HG03354 (cell line): ENCODE measurements around the gene KCNE3.
A peak's percentile ranks its signal among the peaks of the same experiment; 100 is the strongest.

ENCODE experiments used
- ATAC-seq: cut with Tn5 transposase; IDR thresholded peaks from one replicate; pipeline ENCODE4 v1.9.1; 2021; ENCODE audit warnings: mild to moderate bottlenecking; ENCODE audit not compliant: unreplicated experiment, poor library complexity, severe bottlenecking

Gene KCNE3

GRCh38 chr11:74466916-74467885, at the start of gene KCNE3:
Gene KCNE3, minus strand, starts transcription at chr11:74467549. Its CDS starts 9,986 bp downstream, at chr11:74457563.
- ATAC-seq = no peak

GRCh38 chr11:74507582-74507981, 40.2 kb upstream of the KCNE3 start:
- no peak for ATAC-seq

GRCh38 chr11:74506823-74507222, 39.5 kb upstream of the KCNE3 start:
- no peak for ATAC-seq

DNA sequence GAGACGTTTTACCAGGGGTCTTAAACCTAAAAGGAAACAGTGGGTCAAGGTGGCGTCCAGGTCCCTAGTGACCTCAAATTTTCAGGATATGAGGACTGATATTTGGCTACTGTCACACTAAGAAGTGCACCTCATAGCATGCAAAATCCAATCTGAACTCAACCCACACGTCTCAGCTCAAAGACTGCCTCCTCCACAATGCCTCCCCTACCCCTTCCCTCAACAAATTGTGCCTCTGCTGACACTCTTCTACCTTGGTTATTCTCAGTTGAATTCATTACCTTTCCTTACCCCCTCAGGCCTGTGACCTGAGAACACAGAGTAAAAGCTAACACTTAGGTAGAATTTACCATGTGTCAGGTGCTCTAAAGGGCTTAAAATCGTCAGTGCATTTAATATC, 38.6 kb upstream of the KCNE3 start:
- no peak for ATAC-seq

DNA sequence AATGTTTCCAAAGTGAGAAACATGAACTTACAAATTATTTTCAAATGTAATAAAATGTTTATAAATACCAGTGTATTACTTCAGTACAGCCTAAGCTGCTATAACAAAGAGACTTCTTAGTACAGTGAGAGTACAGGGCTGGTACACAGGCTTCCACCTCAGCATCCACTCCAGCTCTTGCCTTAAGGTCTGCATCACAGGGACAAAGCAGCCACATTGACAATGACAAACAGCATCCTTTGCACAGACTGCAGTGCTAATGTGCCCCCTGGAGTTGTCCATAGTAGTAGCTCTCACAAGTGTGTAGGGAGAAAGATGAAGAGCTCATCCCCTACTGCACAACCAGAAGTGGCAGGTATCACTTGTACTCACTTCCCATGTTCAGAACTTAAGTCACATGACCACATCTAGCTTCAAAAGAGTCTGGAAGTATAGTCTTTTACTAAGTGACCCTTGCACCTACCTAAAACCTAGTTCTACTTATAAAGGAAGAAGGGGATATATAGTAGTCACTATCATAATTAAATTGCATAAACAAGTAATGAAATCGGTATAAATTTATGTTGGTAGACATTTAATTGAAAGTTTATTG, 36.8 kb upstream of the KCNE3 start:
- ATAC-seq = no peak

- no peak for ATAC-seq
Measured at GRCh38 chr11:74494916-74495315, 27.6 kb upstream of the KCNE3 start.

- ATAC-seq = no peak
Measured at GRCh38 chr11:74493791-74494630, 26.7 kb upstream of the KCNE3 start.

DNA sequence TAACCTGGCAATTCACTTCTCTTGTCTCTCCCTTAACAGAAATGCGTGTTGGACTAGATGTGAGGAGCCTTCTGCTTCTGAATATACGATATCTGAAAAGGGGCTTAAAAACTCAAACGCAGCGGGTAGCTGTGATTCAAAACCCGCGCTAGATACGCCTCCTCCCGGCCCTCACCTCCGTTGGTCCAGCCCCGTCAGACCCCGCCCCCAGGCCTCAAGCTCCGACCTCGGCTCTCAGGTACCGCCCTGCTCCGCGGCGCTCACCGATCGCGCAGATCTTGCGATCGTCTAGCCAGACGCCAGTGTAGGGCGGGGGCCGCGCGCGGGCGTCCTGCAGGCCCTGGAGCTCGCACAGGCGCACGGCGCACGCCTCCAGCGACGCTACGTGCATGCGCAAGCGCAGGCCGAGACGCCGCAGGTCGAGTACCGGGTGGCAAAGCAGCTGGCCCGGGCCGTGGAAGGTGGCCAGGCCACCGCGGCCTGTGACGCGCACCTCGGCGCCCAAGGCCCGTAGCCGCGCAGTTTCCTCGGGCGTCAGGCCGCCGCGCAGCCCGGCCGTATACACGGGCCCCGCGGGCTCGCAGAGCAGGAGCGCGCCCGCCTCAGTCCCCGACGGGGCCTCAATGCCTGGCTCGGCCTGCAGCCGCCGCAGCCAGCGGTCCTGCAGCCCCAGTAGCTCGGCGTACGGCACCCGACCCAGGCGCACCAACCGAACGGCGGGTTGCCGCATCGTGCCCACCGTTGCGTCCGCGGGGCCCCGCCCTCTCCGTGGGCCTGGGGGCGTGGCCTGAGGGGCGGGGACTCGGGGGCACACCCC, 25.8 kb upstream of the KCNE3 start, which contains the start of gene LIPT2:
LIPT2 (minus strand) TSS at position 751 of the 817 bp plus-strand sequence; CDS start at position 730, 21 bp downstream.
- peak; percentile 97 for ATAC-seq

GRCh38 chr11:74492084-74492483, 24.7 kb upstream of the KCNE3 start:
- ATAC-seq = no peak

- ATAC-seq = no peak
Measured at GRCh38 chr11:74490941-74491340, 23.6 kb upstream of the KCNE3 start.

GRCh38 chr11:74487875-74488274, 20.5 kb upstream of the KCNE3 start:
- ATAC-seq = no peak

DNA sequence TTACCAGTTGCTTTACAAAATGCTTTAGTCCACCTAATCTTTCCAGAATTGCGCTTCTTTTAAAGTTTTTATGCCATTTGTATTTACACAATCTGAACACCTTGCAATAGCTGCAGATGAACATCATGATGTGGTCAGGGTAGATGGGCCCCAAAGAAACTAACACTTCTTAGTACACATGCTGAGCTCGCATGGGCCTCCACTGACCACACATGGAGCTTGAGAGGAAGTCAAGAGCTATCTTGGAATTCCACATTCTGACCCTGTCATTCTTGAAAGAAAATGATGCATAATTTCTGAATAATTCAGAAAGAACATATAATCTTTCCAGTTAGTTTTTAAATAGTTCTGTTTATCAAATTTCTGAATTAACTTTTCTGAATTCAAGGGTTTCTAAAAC, 18.5 kb upstream of the KCNE3 start:
- no peak for ATAC-seq

GRCh38 chr11:74480688-74481417, 13.5 kb upstream of the KCNE3 start:
- no peak for ATAC-seq

- no peak for ATAC-seq
Measured at GRCh38 chr11:74479732-74480123, 12.4 kb upstream of the KCNE3 start.

GRCh38 chr11:74478877-74479731, 11.8 kb upstream of the KCNE3 start:
- no peak for ATAC-seq

GRCh38 chr11:74476536-74476935, 9.2 kb upstream of the KCNE3 start:
- no peak for ATAC-seq

GRCh38 chr11:74474316-74474715, 7.0 kb upstream of the KCNE3 start:
- ATAC-seq = no peak
